Cardiac atrium fibroblast (primary cell): ENCODE data around the gene C2CD4B. TPM values are rescaled to one million over a fixed set of nuclear protein-coding genes. Genes with fewer than 3 reads are reported as not detected.

Experiments used
- total RNA-seq: library from RNA; depleted of rRNA; stranded (reverse); fragments of >200 nt; gene quantifications from 2 replicates; pipeline ENCODE4 v1.2.3, GENCODE V29; 2015

The C2CD4B gene, protein sequence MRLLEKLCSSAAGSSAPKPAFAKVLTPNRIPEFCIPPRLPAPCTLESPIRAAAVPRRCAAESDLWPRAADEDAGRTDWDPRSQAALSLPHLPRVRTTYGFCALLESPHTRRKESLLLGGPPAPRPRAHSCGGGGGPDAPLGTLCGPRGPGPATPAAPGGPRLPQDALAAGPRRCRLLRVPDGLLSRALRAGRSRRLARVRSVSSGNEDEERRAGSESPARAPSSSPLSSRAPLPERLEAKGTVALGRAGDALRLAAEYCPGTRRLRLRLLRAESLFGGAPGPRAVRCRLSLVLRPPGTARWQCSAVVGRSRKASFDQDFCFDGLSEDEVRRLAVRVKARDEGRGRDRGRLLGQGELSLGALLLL
- 1.1 and 3.4 TPM in 2 replicates for total RNA-seq

GRCh38 chr15:62165104-62165792, at the start of gene C2CD4B:
C2CD4B (minus strand) TSS chr15:62165285; CDS start chr15:62164984, 301 bp downstream.

Other genes starting within 250 kb of the C2CD4B start
- gene VPS13C, start 104.8 kb downstream of the C2CD4B start, total RNA-seq = 22.7 and 42.0 TPM in 2 replicates
- gene C2CD4A, start 98.3 kb downstream of the C2CD4B start, total RNA-seq = 0.72 and 7.9 TPM in 2 replicates
- 5.2 and 12.2 TPM in 2 replicates for gene TLN2, start 225.3 kb upstream of the C2CD4B start, total RNA-seq